Stimulated activated CD8-positive, alpha-beta memory T cell treated with anti-CD3 and anti-CD28 coated beads, Interleukin-2, amount 100 ng/mL, for 48 hours (primary cell): ENCODE results near the gene ATP5F1E.
"Not testable (repeated sequence)": the region's sequence is repeated elsewhere in the genome, so short reads cannot be mapped to it uniquely, and the experiment has no call there.

ENCODE experiments used
- DNase-seq, 2 donors: peaks; one replicate each; pipeline ENCODE4 v3.0.0-alpha.2; 2020; ENCODE audit warnings: low read depth in 2 of 2

The ATP5F1E gene

GRCh38 chr20:59042796-59043631, 10.9 kb upstream of the ATP5F1E start:
- DNase-seq: peak; percentile 91 to 96

GRCh38 chr20:59042151-59042795, 10.1 kb upstream of the ATP5F1E start, which contains the start of gene PRELID3B:
PRELID3B (minus strand) TSS chr20:59042786; CDS start chr20:59042730, 56 bp downstream.
- DNase-seq: peak in 1 of 2 donors; percentile 37

- DNase-seq: not testable (repeated sequence)
Observed at GRCh38 chr20:59041487-59041886, 9.4 kb upstream of the ATP5F1E start.

GRCh38 chr20:59040667-59041066, 8.5 kb upstream of the ATP5F1E start:
- DNase-seq: no peak

- DNase-seq: no peak
Observed at GRCh38 chr20:59039233-59039632, 7.1 kb upstream of the ATP5F1E start.

GRCh38 chr20:59037386-59037785, 5.3 kb upstream of the ATP5F1E start:
- no peak for DNase-seq

GRCh38 chr20:59035381-59035780, 3.2 kb upstream of the ATP5F1E start:
- DNase-seq: no peak

- no peak for DNase-seq
Observed at GRCh38 chr20:59033616-59034165, 1.6 kb upstream of the ATP5F1E start.

GRCh38 chr20:59033093-59033492, 958 bp upstream of the ATP5F1E start:
- no peak for DNase-seq

GRCh38 chr20:59032713-59033059, 551 bp upstream of the ATP5F1E start:
- DNase-seq: no peak

GRCh38 chr20:59031564-59032022, 542 bp downstream of the ATP5F1E start:
- no peak for DNase-seq

GRCh38 chr20:59030911-59031563, 1.1 kb downstream of the ATP5F1E start:
- no peak for DNase-seq

GRCh38 chr20:59028812-59029211, 3.3 kb downstream of the ATP5F1E start:
- DNase-seq: no peak

- DNase-seq: no peak
Observed at GRCh38 chr20:59027741-59028320, 4.3 kb downstream of the ATP5F1E start.

- DNase-seq: no peak
Observed at GRCh38 chr20:59026904-59027740, 5.0 kb downstream of the ATP5F1E start.

GRCh38 chr20:59025511-59025910, 6.6 kb downstream of the ATP5F1E start:
- no peak for DNase-seq

- no peak for DNase-seq
Observed at GRCh38 chr20:59025086-59025485, 7.0 kb downstream of the ATP5F1E start.

GRCh38 chr20:59024111-59024530, 8.0 kb downstream of the ATP5F1E start:
- DNase-seq: no peak

- DNase-seq: no peak
Observed at GRCh38 chr20:59023616-59024015, 8.5 kb downstream of the ATP5F1E start.

GRCh38 chr20:59022754-59023153, 9.4 kb downstream of the ATP5F1E start:
- DNase-seq: no peak
